HEK293 (cell line): Measurements from ENCODE around the gene KIRREL1.

ENCODE experiments used
- PBX3 ChIP-seq: sonication (generic); formaldehyde crosslinking; IDR thresholded peaks from 2 replicates; pipeline ENCODE4 v1.8.1; 2022; ENCODE audit warnings: mild to moderate bottlenecking, moderate library complexity, missing genetic modification reagents
- ZBTB26 ChIP-seq: fragments of 450-650 bp; formaldehyde crosslinking; optimal IDR thresholded peaks from 2 replicates; pipeline ENCODE3; 2016; ENCODE audit warnings: missing biosample characterization, mild to moderate bottlenecking, missing genetic modification characterization
- ZNF248 ChIP-seq: fragments of 450-650 bp; formaldehyde crosslinking; IDR thresholded peaks from 2 replicates; pipeline ENCODE4 v1.5.1; 2017; ENCODE audit warnings: missing biosample characterization, missing genetic modification characterization
- ZNF768 ChIP-seq: fragments of 450-650 bp; formaldehyde crosslinking; IDR thresholded peaks from 2 replicates; pipeline ENCODE4 v1.5.1; 2018; ENCODE audit warnings: missing biosample characterization, mild to moderate bottlenecking, missing genetic modification characterization
- TF ChIP-seq, protein P1 (sequence below): fragments of 450-650 bp; formaldehyde crosslinking; IDR thresholded peaks from 2 replicates; pipeline ENCODE4 v1.5.1; 2017; ENCODE audit warnings: missing biosample characterization, mild to moderate bottlenecking, missing genetic modification characterization, moderate library complexity

GRCh38 chr1:158087320-158087927 lies 94.0 kb downstream of the KIRREL1 start:
- TF ChIP-seq ZBTB26 (tag by site-specific recombination) (no peak), PBX3 (CRISPR knock-in tag) (no peak), ZNF768 (tag by site-specific recombination) (no peak), ZNF248 (tag by site-specific recombination) (no peak)
- TF ChIP-seq, protein P1, sequence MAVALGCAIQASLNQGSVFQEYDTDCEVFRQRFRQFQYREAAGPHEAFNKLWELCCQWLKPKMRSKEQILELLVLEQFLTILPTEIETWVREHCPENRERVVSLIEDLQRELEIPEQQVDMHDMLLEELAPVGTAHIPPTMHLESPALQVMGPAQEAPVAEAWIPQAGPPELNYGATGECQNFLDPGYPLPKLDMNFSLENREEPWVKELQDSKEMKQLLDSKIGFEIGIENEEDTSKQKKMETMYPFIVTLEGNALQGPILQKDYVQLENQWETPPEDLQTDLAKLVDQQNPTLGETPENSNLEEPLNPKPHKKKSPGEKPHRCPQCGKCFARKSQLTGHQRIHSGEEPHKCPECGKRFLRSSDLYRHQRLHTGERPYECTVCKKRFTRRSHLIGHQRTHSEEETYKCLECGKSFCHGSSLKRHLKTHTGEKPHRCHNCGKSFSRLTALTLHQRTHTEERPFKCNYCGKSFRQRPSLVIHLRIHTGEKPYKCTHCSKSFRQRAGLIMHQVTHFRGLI (tag by site-specific recombination): no peak
